BLaER1 (cell line): ENCODE results near the gene HLA-DOA.

ENCODE experiments used
- H3K27ac ChIP-seq: shearing (Covaris generic); formaldehyde crosslinking; 2 replicates; pipeline ENCODE4 v1.8.1; 2022
- H3K27me3 ChIP-seq: shearing (Covaris generic); formaldehyde crosslinking; 2 replicates; pipeline ENCODE4 v1.8.1; 2022
- H3K36me3 ChIP-seq: shearing (Covaris generic); formaldehyde crosslinking; 2 replicates; pipeline ENCODE4 v1.8.1; 2022
- H3K4me1 ChIP-seq: shearing (Covaris generic); formaldehyde crosslinking; 2 replicates; pipeline ENCODE4 v1.8.1; 2022
- H3K4me2 ChIP-seq: shearing (Covaris generic); formaldehyde crosslinking; 2 replicates; pipeline ENCODE4 v1.8.1; 2022
- H3K4me3 ChIP-seq: shearing (Covaris generic); formaldehyde crosslinking; 2 replicates; pipeline ENCODE4 v1.8.1; 2022
- H3K9ac ChIP-seq: shearing (Covaris generic); formaldehyde crosslinking; 2 replicates; pipeline ENCODE4 v1.8.1; 2022
- H3K9me3 ChIP-seq: shearing (Covaris generic); formaldehyde crosslinking; 2 replicates; pipeline ENCODE4 v1.8.1; 2022
- H4K20me1 ChIP-seq: shearing (Covaris generic); formaldehyde crosslinking; 2 replicates; pipeline ENCODE4 v1.8.1; 2022
- Cebpa-rat ChIP-seq: shearing (Covaris generic); IDR thresholded peaks from 2 replicates; pipeline ENCODE4 v1.8.1; 2022

HLA-DOA gene

DNA sequence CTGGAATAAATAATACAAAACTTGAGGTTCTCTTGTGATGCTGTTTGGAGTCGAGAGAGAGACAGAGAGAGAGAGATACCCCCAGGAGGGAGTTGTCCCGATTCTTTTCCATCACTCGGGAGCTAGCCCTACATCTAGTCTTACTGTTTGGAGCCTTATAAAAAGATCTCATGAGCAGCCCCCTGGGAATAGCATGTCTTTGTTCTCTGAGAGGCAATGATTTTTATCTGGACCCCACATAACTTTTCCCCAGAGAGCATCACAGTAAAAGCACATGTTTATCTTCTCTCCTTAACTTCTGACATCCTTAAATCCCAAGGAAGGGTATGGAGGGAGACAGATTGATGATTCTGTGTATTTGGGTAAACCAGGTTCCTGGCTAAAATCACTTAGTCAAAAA lies 20.9 kb upstream of the HLA-DOA start:
- peak overlapping the region; percentile 71 for H3K9ac ChIP-seq
- peaks cover 11% of the 10 kb centered on the region for H3K9me3 ChIP-seq
- no peak overlapping the region for H3K4me3 ChIP-seq
- peak overlapping the region; percentile 74 for H3K4me2 ChIP-seq
- no peaks in the 10 kb centered on the region for H4K20me1 ChIP-seq
- peak overlapping the region; percentile 93 for H3K27ac ChIP-seq
- H3K27me3 ChIP-seq: no peaks in the 10 kb centered on the region
- H3K36me3 ChIP-seq: no peaks in the 10 kb centered on the region
- TF ChIP-seq Cebpa-rat: no peak
- H3K4me1 ChIP-seq: peaks cover 44% of the 10 kb centered on the region

DNA sequence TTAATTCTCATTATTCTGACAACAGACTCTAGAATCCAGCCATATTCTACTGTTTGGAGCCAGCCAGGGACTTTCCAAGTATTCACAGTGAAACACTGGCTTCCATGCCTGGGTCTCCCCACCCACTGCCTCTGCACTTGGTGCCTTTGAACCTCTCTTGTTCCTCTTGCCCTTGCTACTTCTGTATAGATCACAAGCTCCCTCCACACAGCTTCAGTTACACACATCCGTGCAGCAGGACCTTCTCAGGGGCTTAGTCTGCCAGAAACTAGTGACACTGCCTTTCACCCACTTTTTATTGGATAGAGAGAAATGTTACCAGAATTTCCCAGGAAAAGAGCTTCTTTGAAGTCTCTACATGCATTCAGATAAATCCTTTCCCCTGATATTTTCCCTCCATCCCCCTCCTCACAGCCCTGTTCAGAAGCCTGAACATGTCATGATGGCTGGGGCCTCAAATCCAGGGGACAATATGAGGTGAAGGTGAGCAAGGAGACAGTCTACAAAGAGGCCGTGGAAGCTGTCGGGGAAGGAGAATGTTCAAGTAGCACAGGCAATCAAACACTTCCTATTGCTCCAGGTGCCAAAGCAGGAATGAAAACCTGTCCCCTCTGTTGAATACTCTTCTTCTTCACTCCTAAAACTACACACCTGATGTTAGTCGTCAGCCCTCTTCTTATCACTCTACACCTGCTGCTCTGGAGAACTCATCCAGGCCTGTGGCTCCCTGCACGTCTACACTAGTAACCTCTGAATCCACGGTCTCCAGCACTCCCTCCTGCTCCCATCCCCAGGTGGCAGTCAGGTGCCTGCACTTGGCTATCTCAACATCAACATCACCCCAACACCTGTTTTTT lies 20.2 kb upstream of the HLA-DOA start:
- TF ChIP-seq Cebpa-rat: no peak
- Histone ChIP-seq H3K9me3 (peaks cover 4% of the 10 kb centered on the region), H3K27ac (peak overlapping the region; percentile 93), H3K4me3 (no peak overlapping the region), H3K9ac (peak overlapping the region; percentile 71), H4K20me1 (no peaks in the 10 kb centered on the region), H3K27me3 (no peaks in the 10 kb centered on the region), H3K4me1 (peaks cover 44% of the 10 kb centered on the region), H3K4me2 (peak overlapping the region; percentile 74), H3K36me3 (no peaks in the 10 kb centered on the region)

DNA sequence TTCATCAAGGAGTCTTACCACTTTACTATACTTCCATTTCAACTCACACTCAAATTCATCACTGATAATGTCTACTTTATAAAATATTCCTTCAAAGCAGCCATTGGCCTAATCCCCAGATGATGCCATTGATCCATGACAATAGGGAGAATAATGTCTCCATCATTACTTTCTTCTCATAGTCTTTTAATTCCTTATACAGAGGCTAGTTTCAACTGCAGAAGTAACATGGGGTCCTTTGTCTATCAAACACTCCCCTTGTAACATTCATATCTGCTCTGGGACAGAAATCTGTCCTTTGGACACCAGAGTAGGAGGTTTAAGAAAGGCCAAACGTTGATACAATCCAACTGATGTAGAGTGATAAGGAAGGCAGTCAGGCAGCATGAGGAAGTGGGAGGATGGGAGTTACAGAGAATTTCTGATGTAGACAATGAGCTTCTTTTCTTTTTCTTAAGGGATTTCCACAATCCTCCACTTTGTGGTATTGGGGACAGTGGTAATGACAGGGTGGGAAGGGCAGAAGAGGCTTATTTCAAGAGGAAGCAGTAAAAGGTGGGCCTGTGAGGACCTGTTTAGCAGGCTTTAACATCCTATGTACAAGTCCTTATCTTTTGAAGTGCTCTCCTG lies 18.9 kb upstream of the HLA-DOA start:
- Histone ChIP-seq H3K4me2 (peak overlapping the region; percentile 70), H3K27ac (peak overlapping the region; percentile 93), H3K9ac (peak overlapping the region; percentile 48), H3K27me3 (no peaks in the 10 kb centered on the region), H3K4me3 (no peak overlapping the region), H3K9me3 (no peaks in the 10 kb centered on the region), H3K4me1 (peaks cover 44% of the 10 kb centered on the region), H3K36me3 (no peaks in the 10 kb centered on the region), H4K20me1 (no peaks in the 10 kb centered on the region)
- TF ChIP-seq Cebpa-rat: no peak

DNA sequence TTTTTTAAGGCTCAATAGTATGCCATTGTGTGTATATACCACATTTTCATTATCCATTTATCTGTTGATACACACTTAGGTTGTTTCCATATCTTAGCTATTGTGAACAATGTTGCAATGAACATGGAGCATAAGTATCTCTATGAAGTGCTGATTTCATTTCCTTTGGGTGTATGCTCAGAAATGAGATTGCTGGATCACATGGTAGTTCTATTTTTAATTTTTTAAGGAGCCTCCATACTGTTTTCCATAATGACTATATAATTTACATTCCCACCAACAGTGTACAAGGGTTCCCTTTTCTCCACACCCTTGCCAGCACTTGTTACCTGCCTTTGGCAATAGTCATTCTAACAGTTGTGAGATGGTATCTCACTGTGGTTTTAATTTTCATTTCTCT lies 15.1 kb upstream of the HLA-DOA start:
- H3K27ac ChIP-seq: no peak overlapping the region
- H4K20me1 ChIP-seq: no peaks in the 10 kb centered on the region
- H3K27me3 ChIP-seq: no peaks in the 10 kb centered on the region
- TF ChIP-seq Cebpa-rat: no peak
- no peak overlapping the region for H3K4me3 ChIP-seq
- H3K9ac ChIP-seq: no peak overlapping the region
- peaks cover 35% of the 10 kb centered on the region for H3K4me1 ChIP-seq
- no peaks in the 10 kb centered on the region for H3K9me3 ChIP-seq
- no peaks in the 10 kb centered on the region for H3K36me3 ChIP-seq
- no peak overlapping the region for H3K4me2 ChIP-seq

DNA sequence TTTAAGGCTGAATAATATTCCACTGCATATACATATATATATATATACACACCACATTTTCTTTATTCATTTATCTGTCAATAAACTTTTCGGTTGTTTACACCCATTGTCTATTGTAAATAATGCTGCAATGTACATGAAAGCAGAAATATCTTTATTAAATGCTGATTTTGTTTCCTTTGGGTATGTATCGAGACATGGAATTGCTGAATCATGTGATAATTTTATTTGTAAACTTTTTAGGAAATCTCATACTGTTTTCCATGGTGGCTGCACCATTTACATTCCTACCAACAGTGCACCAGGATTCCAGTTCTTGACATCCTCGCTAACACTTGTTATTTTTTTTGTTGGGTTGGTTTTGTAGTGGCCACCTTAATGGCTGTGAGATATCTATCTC lies 14.1 kb upstream of the HLA-DOA start:
- H3K4me2 ChIP-seq: no peak overlapping the region
- no peak for TF ChIP-seq Cebpa-rat
- no peak overlapping the region for H3K4me3 ChIP-seq
- no peaks in the 10 kb centered on the region for H3K36me3 ChIP-seq
- no peaks in the 10 kb centered on the region for H3K27me3 ChIP-seq
- no peaks in the 10 kb centered on the region for H3K9me3 ChIP-seq
- H4K20me1 ChIP-seq: no peaks in the 10 kb centered on the region
- no peak overlapping the region for H3K27ac ChIP-seq
- H3K4me1 ChIP-seq: peaks cover 36% of the 10 kb centered on the region
- H3K9ac ChIP-seq: no peak overlapping the region

DNA sequence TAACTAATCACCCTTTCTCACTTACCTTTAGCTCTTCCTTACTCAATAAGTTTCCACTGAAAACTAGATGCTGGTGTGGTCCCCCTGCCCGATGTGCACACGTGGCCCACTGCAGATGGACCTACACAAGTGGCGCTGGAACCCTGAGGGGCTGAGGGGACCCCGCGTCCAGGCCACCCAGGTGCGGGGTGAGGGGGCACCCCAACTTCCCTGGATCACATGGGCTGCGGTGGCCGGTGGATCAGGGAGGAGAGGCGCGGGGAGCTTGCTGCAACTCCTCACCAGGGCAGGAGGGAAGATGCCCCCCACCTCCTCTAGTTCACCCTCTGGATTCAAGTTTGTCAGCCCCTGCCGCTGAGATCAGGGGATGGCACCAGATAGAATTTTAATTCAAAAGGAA lies 12.5 kb upstream of the HLA-DOA start:
- Histone ChIP-seq H4K20me1 (no peaks in the 10 kb centered on the region), H3K9me3 (no peaks in the 10 kb centered on the region), H3K4me2 (no peak overlapping the region), H3K4me3 (no peak overlapping the region), H3K27me3 (no peaks in the 10 kb centered on the region), H3K36me3 (no peaks in the 10 kb centered on the region), H3K9ac (no peak overlapping the region), H3K4me1 (peaks cover 40% of the 10 kb centered on the region), H3K27ac (no peak overlapping the region)
- no peak for TF ChIP-seq Cebpa-rat

DNA sequence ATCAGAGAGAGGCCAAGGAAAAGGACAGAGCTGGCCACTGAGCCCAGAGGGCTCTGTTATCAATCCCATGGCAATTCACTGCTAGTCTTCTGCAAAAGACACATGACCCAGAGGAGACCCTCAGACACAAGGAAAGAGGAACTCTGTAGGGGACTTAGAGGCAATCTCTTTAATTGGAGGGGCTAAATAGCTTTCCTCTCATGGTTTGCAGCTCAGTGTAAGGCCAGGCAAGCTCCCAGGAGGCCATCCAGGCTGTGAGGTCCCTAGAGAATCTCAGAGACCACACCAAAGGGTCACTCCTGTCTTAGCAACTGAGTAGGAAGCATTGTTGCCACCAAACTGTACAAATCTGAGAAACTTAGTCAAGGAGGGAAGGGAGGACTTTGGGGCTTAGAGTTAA lies 10.0 kb upstream of the HLA-DOA start:
- Histone ChIP-seq H3K27me3 (no peaks in the 10 kb centered on the region), H3K9ac (peak overlapping the region; percentile 65), H3K4me1 (peaks cover 52% of the 10 kb centered on the region), H3K27ac (peak overlapping the region; percentile 61), H3K4me2 (peak overlapping the region; percentile 80), H4K20me1 (no peaks in the 10 kb centered on the region), H3K36me3 (no peaks in the 10 kb centered on the region), H3K4me3 (peak overlapping the region; percentile 30; the same call in 1 of the 2 replicates), H3K9me3 (no peaks in the 10 kb centered on the region)
- TF ChIP-seq Cebpa-rat: no peak

DNA sequence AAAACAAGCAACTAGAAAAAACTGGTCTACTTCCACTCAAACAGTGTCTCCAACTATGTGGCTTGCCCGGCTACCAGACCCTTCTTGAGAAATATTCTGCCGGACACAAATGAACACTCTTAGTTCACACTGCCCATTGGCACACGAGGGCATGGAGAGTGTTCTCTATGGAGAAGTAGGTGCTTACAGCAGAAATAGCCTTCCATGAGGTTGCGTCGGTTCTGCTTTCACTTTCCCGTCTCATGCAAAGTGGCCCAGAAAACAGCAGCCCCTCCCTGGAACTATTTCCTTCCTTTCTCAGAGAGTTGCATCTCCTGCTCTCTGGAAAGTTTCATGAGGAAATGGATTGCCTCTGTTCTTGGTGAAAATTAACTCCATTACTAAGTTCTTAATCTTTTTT lies 9.5 kb upstream of the HLA-DOA start:
- H3K4me1 ChIP-seq: peaks cover 52% of the 10 kb centered on the region
- H3K9ac ChIP-seq: peak overlapping the region; percentile 65
- H3K4me3 ChIP-seq: peak overlapping the region; percentile 30; the same call in 1 of the 2 replicates
- no peaks in the 10 kb centered on the region for H3K9me3 ChIP-seq
- no peaks in the 10 kb centered on the region for H4K20me1 ChIP-seq
- H3K27ac ChIP-seq: peak overlapping the region; percentile 61
- TF ChIP-seq Cebpa-rat: no peak
- no peaks in the 10 kb centered on the region for H3K36me3 ChIP-seq
- no peaks in the 10 kb centered on the region for H3K27me3 ChIP-seq
- peak overlapping the region; percentile 80 for H3K4me2 ChIP-seq

DNA sequence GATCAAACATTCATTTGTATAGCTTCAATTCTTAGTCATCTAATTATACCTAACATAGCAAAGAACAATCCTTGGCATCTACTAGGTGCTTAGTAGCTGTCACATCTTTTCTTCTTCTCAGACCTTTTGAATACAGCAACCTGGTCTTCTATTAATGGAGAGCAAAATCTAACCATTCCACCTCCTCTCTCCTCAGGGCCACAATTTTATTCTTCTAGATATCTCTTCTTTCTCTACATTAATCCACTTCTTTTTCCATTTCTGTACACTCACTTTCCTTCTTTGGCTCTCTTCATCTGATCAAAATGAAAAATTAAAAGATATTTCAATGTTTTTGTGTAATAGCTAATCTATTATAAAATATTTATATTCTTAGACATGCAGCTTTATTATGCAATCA lies 9.0 kb upstream of the HLA-DOA start:
- H3K27ac ChIP-seq: peak overlapping the region; percentile 61; the same call in 1 of the 2 replicates
- peak overlapping the region; percentile 80 for H3K4me2 ChIP-seq
- H3K27me3 ChIP-seq: no peaks in the 10 kb centered on the region
- H4K20me1 ChIP-seq: no peaks in the 10 kb centered on the region
- no peaks in the 10 kb centered on the region for H3K36me3 ChIP-seq
- H3K4me3 ChIP-seq: no peak overlapping the region
- no peaks in the 10 kb centered on the region for H3K9me3 ChIP-seq
- peaks cover 52% of the 10 kb centered on the region for H3K4me1 ChIP-seq
- no peak overlapping the region for H3K9ac ChIP-seq
- no peak for TF ChIP-seq Cebpa-rat

DNA sequence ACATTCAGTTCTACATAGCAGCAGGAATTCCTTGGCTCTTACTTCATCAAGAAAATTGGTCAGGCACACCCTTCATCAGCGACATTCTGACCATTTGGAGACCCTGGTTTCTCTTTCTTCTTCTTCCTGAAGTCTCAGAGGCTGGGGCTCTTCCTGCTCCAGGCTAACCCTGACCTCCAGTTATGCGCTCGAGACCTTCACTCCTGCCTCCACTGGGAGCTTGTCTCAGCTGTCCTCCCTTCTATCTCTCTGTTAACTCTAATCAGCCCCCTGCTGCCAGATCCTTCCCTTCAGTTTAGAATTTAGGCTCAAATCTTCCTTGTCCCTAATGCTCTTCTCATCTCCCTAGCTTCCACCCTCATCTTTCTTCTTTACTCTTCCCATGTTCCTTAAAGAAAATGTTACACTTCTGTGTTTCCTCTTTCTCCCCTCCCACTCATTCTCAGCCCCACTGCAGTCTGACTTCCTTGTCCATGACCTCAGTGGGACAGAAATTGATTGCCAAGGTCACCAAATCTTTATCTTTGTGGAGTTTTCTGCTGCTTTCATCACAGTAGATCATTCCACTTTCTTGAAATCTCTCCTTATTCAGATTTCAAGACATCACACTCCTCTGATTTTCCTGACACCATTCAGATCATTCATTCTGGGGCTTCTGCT lies 8.4 kb upstream of the HLA-DOA start:
- Histone ChIP-seq H3K27ac (peak overlapping the region; percentile 1; the same call in 1 of the 2 replicates), H3K4me3 (no peak overlapping the region), H4K20me1 (no peaks in the 10 kb centered on the region), H3K9me3 (no peaks in the 10 kb centered on the region), H3K27me3 (no peaks in the 10 kb centered on the region), H3K4me2 (peak overlapping the region; percentile 80), H3K36me3 (no peaks in the 10 kb centered on the region), H3K9ac (no peak overlapping the region), H3K4me1 (peaks cover 52% of the 10 kb centered on the region)
- no peak for TF ChIP-seq Cebpa-rat
